HuH-7.5 (cell line): ENCODE measurements around the gene TRIM3.
"Not testable (repeated sequence)": the region's sequence is repeated elsewhere in the genome, so short reads cannot be mapped to it uniquely, and the experiment has no call there.

Experiments
- DNase-seq: peaks from one replicate; pipeline ENCODE4 v3.0.0; 2011; ENCODE audit warnings: low spot score

The TRIM3 gene

DNA sequence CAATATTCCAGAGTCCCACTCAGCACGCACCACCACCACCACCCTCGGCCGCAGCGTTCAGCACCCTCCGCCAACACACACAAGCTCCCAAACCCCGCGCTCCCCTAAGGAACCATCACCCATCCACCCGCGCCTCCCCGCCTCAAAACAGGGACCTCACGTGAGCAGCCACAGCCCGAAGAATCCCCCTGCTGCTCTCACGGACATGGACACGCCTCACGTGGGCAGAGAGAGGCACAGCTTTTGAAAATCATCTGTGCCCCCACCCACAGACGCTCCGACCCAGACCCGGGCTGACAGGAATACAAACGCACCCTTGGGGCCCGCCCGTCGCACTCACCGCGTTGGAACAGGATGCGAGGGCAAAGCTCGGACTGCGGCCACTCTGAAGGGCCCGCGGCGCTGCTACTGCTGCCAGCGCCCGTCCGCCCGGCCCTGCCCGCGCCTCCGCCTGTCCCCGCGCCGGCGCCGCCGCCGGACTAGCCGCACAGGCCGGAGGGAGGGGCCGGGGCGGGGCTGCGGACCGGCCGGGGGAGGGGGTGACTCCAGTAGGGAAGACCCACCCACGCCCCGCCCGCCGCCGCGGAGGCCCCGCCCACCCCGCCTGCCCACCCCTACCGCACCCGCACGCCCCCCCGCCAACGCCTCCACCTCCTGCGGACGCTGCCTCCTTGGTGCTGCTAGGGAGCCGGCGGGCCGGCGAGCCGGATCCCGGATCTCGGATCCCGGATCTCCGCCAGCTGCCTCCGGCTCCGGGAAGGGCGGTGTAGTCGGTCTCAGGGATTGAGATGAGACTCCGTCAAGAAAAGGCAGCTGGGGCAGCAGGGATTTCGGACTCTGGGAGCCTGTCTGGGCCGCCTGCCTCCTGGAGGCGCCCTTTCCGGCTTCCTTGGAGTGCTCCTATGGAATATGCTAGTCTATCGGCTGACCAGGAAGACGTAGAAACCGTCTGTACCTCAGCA, at the start of gene TRIM3:
Gene TRIM3 (minus strand): TSS at position 491 of the 962 bp plus-strand sequence. CDS start 8,246 bp downstream, outside the sequence.
- peak; percentile 83 for DNase-seq

GRCh38 chr11:6523253-6523652, 49.5 kb upstream of the TRIM3 start:
- no peak for DNase-seq

DNA sequence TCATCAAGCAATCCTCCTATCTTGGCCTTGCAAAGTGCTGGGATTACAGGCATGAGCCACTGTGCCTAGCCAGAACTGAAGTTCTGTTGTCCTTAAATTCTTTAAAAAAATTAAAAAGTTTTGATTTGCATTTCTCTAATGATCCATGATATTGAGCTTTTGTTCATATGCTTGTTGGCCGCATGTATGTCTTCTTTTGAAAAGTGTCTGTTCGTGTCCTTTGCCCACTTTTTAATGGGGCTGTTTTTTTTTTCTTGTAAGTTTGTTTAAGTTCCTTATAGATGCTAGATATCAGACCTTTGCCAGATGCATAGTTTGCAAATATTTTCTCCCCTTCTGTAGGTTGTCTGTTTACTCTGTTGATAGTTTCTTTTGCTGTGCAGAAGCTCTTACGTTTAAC, 48.2 kb upstream of the TRIM3 start:
- DNase-seq, result not testable (repeated sequence)

GRCh38 chr11:6520265-6520664, 46.5 kb upstream of the TRIM3 start:
- DNase-seq, result no peak

DNA sequence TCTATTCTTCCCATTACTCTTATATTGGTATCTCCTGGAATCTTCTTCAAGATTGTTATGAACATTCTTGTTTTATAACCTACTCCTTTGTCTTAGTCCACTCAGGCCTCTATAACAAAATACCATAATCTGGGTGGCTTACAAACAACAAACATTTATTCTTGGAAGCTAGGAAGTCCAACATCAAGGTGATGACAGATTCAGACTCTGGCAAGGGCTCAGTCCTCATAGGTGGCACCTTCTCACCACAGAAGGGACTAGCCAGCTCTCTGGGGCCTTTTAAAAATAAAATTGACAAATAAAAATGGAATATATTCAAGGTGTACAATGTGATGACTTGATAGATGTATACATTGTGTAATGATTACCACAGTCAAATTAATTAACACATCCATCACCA, 43.1 kb upstream of the TRIM3 start:
- DNase-seq, result no peak

GRCh38 chr11:6505577-6506240, 32.0 kb upstream of the TRIM3 start:
- DNase-seq, result no peak

DNA sequence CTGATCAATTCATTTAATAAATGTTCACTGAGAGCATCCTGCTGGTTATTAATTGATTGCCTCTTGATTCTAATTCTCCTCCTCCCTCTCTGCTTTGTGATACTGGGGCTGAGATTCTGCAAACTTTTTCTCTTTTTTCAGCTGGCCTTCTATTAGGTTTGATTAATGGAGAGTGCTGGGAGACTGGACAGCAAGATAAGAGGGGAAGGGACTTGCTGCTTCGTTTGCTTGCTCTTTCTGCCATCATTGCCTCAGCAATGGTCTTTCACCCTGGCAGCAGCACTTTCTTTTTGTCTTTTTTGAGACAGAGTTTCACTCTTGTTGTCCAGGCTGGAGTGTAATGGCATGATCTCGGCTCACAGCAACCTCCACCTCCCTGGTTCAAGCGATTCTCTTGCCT, 30.4 kb upstream of the TRIM3 start:
- DNase-seq, result no peak

DNA sequence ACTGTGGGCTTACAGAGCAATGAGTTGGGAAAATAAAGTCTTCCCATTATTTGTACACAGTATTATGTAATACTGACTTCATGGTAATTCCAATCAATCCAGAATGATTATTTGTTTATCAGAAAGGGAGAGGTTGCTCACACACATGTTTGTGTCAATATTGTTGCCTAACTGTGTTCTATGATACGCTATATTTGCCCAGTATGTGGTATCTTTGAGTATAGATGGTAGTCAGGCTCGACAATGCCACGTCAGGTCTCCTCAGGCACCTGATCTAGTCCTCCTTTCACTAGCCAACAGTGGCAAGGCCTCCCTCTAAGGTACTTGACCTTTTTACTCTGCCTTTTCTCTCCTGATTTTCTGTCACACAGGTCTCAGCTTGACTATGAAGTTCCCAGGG, 28.6 kb upstream of the TRIM3 start:
- no peak for DNase-seq

GRCh38 chr11:6498544-6498943, 24.8 kb upstream of the TRIM3 start:
- no peak for DNase-seq

DNA sequence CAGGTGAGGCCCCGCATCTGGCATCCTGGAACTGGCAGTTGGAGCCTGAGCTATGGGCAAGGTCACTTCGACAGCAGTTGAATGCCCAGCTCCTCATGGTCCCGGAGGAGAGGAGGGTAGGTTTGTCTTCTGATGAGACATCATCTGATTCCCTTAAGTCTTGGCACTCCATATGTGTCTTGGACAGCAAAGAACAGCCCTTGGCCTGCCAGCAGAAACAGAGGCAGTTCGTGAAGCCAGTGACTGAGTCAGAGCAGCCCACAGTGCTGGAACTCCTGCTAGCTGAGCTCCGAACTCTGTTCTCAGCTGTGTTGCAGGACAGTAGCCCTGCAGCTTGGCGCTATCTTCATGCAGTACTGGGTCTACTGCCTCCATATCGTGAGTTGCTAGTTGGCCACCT, 24.4 kb upstream of the TRIM3 start:
- no peak for DNase-seq

DNA sequence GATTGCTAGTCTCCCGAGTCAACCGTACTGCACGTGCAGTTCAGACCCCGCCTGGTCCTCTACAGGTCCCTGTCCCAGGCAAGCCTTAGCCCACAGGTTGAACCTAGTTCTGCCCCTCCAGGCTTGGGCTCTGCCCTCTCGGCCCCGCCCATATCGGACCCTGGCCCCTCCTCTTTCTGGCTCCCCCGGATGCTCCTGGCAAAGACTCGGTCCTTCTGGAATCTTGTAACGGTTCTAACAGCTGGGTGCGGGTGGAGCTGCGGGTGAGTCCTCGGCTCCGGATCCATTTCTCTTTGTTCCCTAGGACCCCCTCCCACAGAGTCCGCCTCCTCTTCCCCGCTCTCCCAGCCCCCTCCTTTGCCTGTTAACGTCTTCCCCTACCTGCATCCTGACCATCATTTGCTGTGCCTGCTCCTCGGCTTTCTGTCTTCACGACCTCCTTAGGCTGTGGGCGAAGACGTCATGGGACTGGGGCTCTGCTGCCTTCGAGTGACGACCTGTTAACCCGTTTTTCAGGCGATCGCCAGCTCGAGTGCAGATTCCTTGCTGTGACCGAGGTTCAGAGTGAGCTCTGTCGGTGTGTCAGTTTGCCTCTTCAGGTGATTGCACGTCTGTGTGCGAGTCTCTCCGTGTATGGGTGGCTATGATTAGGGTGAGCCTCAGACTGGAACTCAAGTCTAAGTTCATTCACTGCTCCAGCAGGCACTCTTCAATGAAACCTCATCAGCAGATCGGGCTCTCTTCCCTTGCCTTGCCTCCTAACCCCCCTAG, 23.5 kb upstream of the TRIM3 start, which contains the start of gene DNHD1:
Gene DNHD1 (plus strand): TSS at position 212 of the 771 bp plus-strand sequence. CDS start 936 bp downstream, outside the sequence.
- DNase-seq, result no peak

DNA sequence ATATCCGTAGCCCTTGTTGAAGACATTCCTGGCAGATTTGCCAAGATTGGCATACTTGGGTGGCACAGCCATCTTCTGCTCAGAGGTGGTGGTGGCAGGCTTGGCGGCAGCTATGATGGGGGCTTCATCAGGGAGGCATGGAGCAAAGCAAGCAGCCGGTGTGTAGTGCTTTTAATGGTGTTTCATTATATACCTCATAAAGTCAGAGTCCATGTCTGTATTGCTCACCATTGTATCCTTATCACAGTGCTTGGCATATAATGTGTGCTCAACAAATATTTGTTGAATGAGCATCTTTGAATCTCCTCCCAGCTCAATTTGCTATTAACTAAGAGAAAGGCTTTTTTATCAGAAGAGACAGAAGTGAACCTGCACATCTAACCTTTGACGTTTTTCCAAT, 15.6 kb upstream of the TRIM3 start:
- no peak for DNase-seq

DNA sequence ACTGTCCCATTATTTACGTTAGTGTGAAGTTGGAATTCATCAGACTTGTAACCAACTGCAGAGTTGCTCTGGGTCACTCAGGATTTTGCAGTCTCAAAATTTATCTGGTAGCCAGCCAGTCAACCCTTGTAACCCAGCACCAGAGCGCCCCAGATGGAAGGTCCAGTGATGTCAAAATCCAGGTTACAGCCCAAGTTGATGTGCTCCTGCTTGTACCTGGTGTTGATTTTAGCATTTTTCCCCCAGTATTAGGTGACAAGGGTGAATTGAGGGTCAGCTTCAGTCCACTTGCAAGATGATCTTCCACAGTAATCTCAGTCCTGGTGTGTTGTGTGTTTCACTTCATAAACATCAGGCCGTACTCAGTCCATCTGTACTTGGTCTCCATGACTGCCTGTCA, 15.1 kb upstream of the TRIM3 start:
- DNase-seq, result no peak

DNA sequence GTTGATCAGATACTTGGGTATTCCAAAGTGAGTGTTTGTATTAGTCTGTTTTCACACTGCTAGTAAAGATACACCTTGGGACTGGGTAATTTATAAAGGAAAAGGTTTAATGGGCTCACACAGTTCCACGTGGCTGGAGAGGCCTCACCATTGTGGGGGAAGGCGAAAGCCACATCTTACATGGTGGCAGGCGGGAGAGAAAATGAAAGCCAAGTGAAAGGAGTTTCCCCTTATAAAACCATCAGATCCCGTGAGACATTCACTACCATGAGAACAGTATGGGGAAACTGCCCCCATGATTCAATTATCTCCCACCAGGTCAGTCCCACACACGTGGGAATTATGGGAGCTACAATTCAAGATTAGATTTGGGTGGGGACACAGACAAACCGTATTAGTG, 14.6 kb upstream of the TRIM3 start:
- DNase-seq, result no peak

DNA sequence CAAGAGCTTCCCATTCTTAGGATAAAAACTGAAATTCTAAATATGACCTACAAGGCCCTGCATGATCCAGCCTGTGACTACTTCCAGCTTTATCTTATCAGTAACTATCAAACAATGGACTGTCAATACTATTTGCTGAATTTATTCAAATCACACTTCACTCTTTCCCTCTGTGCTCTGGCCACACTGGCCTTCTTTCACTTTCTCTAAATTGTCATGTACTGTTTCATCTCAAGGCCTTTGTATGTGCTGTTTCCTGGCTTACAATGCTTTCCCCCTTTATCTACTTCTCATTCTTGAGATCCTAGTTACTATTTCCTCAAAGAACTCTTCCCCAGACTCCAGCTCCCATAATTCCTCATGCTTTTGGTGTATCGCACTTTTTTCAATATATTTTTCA, 13.2 kb upstream of the TRIM3 start:
- DNase-seq, result no peak

GRCh38 chr11:6486256-6486655, 12.5 kb upstream of the TRIM3 start:
- DNase-seq, result no peak

- no peak for DNase-seq
Measured at GRCh38 chr11:6485661-6486060, 11.9 kb upstream of the TRIM3 start.

- no peak for DNase-seq
Measured at GRCh38 chr11:6483015-6483414, 9.3 kb upstream of the TRIM3 start.

GRCh38 chr11:6482441-6482840, 8.7 kb upstream of the TRIM3 start:
- no peak for DNase-seq

DNA sequence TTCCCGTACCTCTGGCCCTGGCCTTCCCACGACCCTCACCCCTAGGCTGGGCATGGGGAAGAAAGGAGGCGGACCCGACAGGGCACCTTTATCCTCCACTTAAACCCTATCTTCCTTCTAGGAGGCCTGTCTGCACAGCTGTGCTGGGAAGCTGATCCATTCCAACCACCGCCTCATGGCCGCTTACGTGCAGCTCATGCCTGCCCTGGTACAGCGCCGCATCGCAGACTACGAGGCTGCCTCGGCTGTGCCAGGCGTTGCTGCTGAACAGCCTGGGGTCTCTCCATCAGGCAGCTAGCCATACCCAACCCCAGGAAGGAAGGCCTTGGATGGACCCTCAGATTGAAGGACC, 8.2 kb upstream of the TRIM3 start:
- no peak for DNase-seq

- DNase-seq, result peak; percentile 88
Measured at GRCh38 chr11:6481012-6481923, 7.5 kb upstream of the TRIM3 start, which contains the start of the genes ARFIP2 and TIMM10B. TSS of gene ARFIP2 (minus strand) at chr11:6481331. CDS start at chr11:6480421, 910 bp downstream. TSS of gene TIMM10B (plus strand) at chr11:6481501. CDS start at chr11:6481517, 16 bp downstream.
